ENCODE measurements around the gene KIAA1328. TPM values are rescaled to one million over a fixed set of nuclear protein-coding genes. Genes with fewer than 3 reads are reported as not detected.

The KIAA1328 gene
- polyA plus RNA-seq, 1 donor from 2014 or later, result 8.5 TPM

GRCh38 chr18:37176621-37176934, 347.7 kb downstream of the KIAA1328 start:
- no peak for TF ChIP-seq RAD21 (conservative IDR thresholded peaks at IDR 0.05)
- TF ChIP-seq REST (IDR thresholded peaks at IDR 0.05; ENCODE audit: borderline replicate concordance), result no peak
- no peak for TF ChIP-seq SMC3 (conservative IDR thresholded peaks at IDR 0.05; ENCODE audit: poor library complexity)
- no peak for TF ChIP-seq EP300 (conservative IDR thresholded peaks at IDR 0.05; ENCODE audit: poor library complexity, severe bottlenecking)
- no peak for TF ChIP-seq TAF1 (IDR thresholded peaks at IDR 0.05; ENCODE audit: low read depth)
- no peak for TF ChIP-seq MXI1 (conservative IDR thresholded peaks at IDR 0.05; ENCODE audit: poor library complexity, severe bottlenecking)
- no peak for TF ChIP-seq CTCF (IDR thresholded peaks at IDR 0.05; ENCODE audit: poor library complexity, severe bottlenecking)
- no peak for TF ChIP-seq EZH2 (IDR thresholded peaks at IDR 0.05; ENCODE audit: borderline replicate concordance, insufficient read depth, low read length, poor library complexity, severe bottlenecking)
- TF ChIP-seq POLR2AphosphoS5 (IDR thresholded peaks at IDR 0.05), result no peak
- H3K27ac ChIP-seq (ENCODE audit: low read length), result no peak overlapping the region
- H3K9ac ChIP-seq (ENCODE audit: low read length), result no peak overlapping the region
- no peaks in the 10 kb centered on the region for H3K27me3 ChIP-seq (ENCODE audit: insufficient read depth, low read depth, low read length)
- no peaks in the 10 kb centered on the region for H3K36me3 ChIP-seq (ENCODE audit: insufficient read depth, low read length)
- no peak overlapping the region for H2AFZ ChIP-seq (ENCODE audit: low read depth, low read length)
- H3K4me2 ChIP-seq (ENCODE audit: low read length), result no peak overlapping the region
- H3K79me2 ChIP-seq (replicated peaks; ENCODE audit: insufficient read depth, low read length), result no peaks in the 10 kb centered on the region
- H3K9me2 ChIP-seq (ENCODE audit: insufficient read depth, low read length), result no peaks in the 10 kb centered on the region
- no peaks in the 10 kb centered on the region for H3F3A ChIP-seq (ENCODE audit: insufficient read depth, low read length, poor library complexity, severe bottlenecking)
- H3K4me3 ChIP-seq (ENCODE audit: low read length), result no peak overlapping the region
- H3K9me3 ChIP-seq (ENCODE audit: low read length), result no peaks in the 10 kb centered on the region
- no peaks in the 10 kb centered on the region for H4K20me1 ChIP-seq (ENCODE audit: insufficient read depth)

- Histone ChIP-seq H3F3A (ENCODE audit: insufficient read depth, low read length, poor library complexity, severe bottlenecking) (no peaks in the 10 kb centered on the region), H3K9me3 (ENCODE audit: low read length) (no peaks in the 10 kb centered on the region), H3K27me3 (ENCODE audit: insufficient read depth, low read depth, low read length) (no peaks in the 10 kb centered on the region), H3K9ac (ENCODE audit: low read length) (no peak overlapping the region), H3K4me3 (ENCODE audit: low read length) (no peak overlapping the region), H3K4me2 (ENCODE audit: low read length) (no peak overlapping the region), H3K27ac (ENCODE audit: low read length) (no peak overlapping the region), H3K79me2 (replicated peaks; ENCODE audit: insufficient read depth, low read length) (no peaks in the 10 kb centered on the region), H4K20me1 (ENCODE audit: insufficient read depth) (no peaks in the 10 kb centered on the region), H3K36me3 (ENCODE audit: insufficient read depth, low read length) (no peaks in the 10 kb centered on the region), H2AFZ (ENCODE audit: low read depth, low read length) (no peak overlapping the region), H3K9me2 (ENCODE audit: insufficient read depth, low read length) (no peaks in the 10 kb centered on the region)
- TF ChIP-seq POLR2AphosphoS5 (IDR thresholded peaks at IDR 0.05), result no peak
- no peak for TF ChIP-seq MXI1 (conservative IDR thresholded peaks at IDR 0.05; ENCODE audit: poor library complexity, severe bottlenecking)
- no peak for TF ChIP-seq EZH2 (IDR thresholded peaks at IDR 0.05; ENCODE audit: borderline replicate concordance, insufficient read depth, low read length, poor library complexity, severe bottlenecking)
- TF ChIP-seq TAF1 (IDR thresholded peaks at IDR 0.05; ENCODE audit: low read depth), result no peak
- TF ChIP-seq CTCF (IDR thresholded peaks at IDR 0.05; ENCODE audit: poor library complexity, severe bottlenecking), result no peak
- TF ChIP-seq SMC3 (conservative IDR thresholded peaks at IDR 0.05; ENCODE audit: poor library complexity), result no peak
- no peak for TF ChIP-seq EP300 (conservative IDR thresholded peaks at IDR 0.05; ENCODE audit: poor library complexity, severe bottlenecking)
- TF ChIP-seq RAD21 (conservative IDR thresholded peaks at IDR 0.05), result no peak
- TF ChIP-seq REST (IDR thresholded peaks at IDR 0.05; ENCODE audit: borderline replicate concordance), result no peak
Observed at GRCh38 chr18:37179384-37179783, 350.5 kb downstream of the KIAA1328 start.

Data from neural cell (in vitro differentiated cells).